ENCODE measurements around the gene SST.
"Not testable (repeated sequence)": the region's sequence is repeated elsewhere in the genome, so short reads cannot be mapped to it uniquely, and the experiment has no call there.

- TF ChIP-seq CTCF (IDR thresholded peaks at IDR 0.05; ENCODE audit: low read depth, low read length); EZH2phosphoT487 (IDR thresholded peaks at IDR 0.05; ENCODE audit: low read depth): not testable (repeated sequence)
Observed at GRCh38 chr3:187645379-187645778, 24.8 kb downstream of the SST start.
